B cell (primary cell): ENCODE measurements around the gene LAMB1. TPM values are rescaled to one million over a fixed set of nuclear protein-coding genes. Genes with fewer than 3 reads are reported as not detected.

Source experiments
- ATAC-seq: fragments of 200-7000 bp; cut with Tn5 transposase; one replicate; pipeline ENCODE4 v1.10.0; 2021; ENCODE audit warnings: low read depth, mild to moderate bottlenecking, moderate number of reproducible peaks, moderate library complexity
- CTCF ChIA-PET: fragments of 350-600 bp; sonication (Branson Sonifier 250); formaldehyde crosslinking; loops from one replicate; lab custom pipeline; 2021; ENCODE audit warnings: antibody characterized with exemption, inconsistent platforms; lab: Charles Lee
- POLR2A ChIA-PET: fragments of 350-600 bp; sonication (Branson Sonifier 250); formaldehyde crosslinking; loops from one replicate; lab custom pipeline; 2021; ENCODE audit warnings: antibody characterized with exemption; lab: Charles Lee
- DNase-seq: peaks from one replicate; pipeline ENCODE4 v3.0.0; 2013
- H2AFZ ChIP-seq: 2 replicates; pipeline ENCODE4 v1.6.1; 2012; ENCODE audit warnings: mild to moderate bottlenecking, low read depth, low read length; ENCODE audit not compliant: insufficient read depth, poor library complexity, severe bottlenecking
- H3K27ac ChIP-seq, 2 donors: 1 replicate in 1 of 2; 2 replicates in 1 of 2; pipeline ENCODE4 v1.5.1; 2012 to 2013; ENCODE audit warnings: low read length in 2 of 2, mild to moderate bottlenecking in 2 of 2, moderate library complexity in 1 of 2
- H3K27me3 ChIP-seq, 4 experiments: fragments of 200-600 bp in 1 of 4; sonication (generic) in 1 of 4; replicated peaks in 1 of 4; 1 replicate in 2 of 4; 2 replicates in 2 of 4; pipeline versions ENCODE4 v1.6.1 to v1.7.0; 2013 to 2016; ENCODE audit warnings: low read length in 3 of 4, mild to moderate bottlenecking in 2 of 4, mixed read lengths in 1 of 4, moderate library complexity in 1 of 4; ENCODE audit not compliant: insufficient read depth in 4 of 4, control insufficient read depth in 3 of 4; ENCODE audit errors: control extremely low read depth in 1 of 4
- H3K36me3 ChIP-seq, 2 experiments: replicated peaks in 1 of 2; 1 replicate in 1 of 2; 2 replicates in 1 of 2; pipeline versions ENCODE4 v1.6.1 to v1.7.1; 2013; ENCODE audit warnings: low read length in 1 of 2; ENCODE audit not compliant: insufficient read depth in 2 of 2, control insufficient read depth in 1 of 2; ENCODE audit errors: control extremely low read depth in 1 of 2, extremely low read depth in 1 of 2
- H3K4me1 ChIP-seq, 2 donors: fragments of 200-600 bp in 1 of 2; sonication (generic) in 1 of 2; 1 replicate in 1 of 2; 2 replicates in 1 of 2; pipeline versions ENCODE4 v1.5.1 to v1.6.1; 2013 to 2017; ENCODE audit warnings: low read length in 2 of 2; ENCODE audit not compliant: control insufficient read depth in 2 of 2, insufficient read depth in 2 of 2
- H3K4me2 ChIP-seq: replicated peaks from 2 replicates; pipeline ENCODE3; 2012; ENCODE audit warnings: mild to moderate bottlenecking, low read depth, low read length; ENCODE audit not compliant: poor library complexity, severe bottlenecking
- H3K4me3 ChIP-seq, 5 experiments: fragments of 200-600 bp in 1 of 5; sonication (generic) in 1 of 5; 1 replicate in 3 of 5; 2 replicates in 2 of 5; pipeline versions ENCODE4 v1.5.1 to v1.7.0; 2011 to 2016; ENCODE audit warnings: low read length in 4 of 5, mild to moderate bottlenecking in 4 of 5, low read depth in 2 of 5, control low read depth in 1 of 5, moderate library complexity in 1 of 5; ENCODE audit not compliant: insufficient read depth in 1 of 5; ENCODE audit errors: control extremely low read depth in 1 of 5, extremely low read depth in 1 of 5
- H3K79me2 ChIP-seq: fragments of 200-600 bp; sonication (generic); one replicate; pipeline ENCODE4 v1.6.0; 2016; ENCODE audit warnings: low read length; ENCODE audit not compliant: control insufficient read depth, insufficient read depth
- H3K9ac ChIP-seq: fragments of 200-600 bp; sonication (generic); 2 replicates; pipeline ENCODE4 v1.6.1; 2017; ENCODE audit warnings: mild to moderate bottlenecking, low read length, moderate library complexity
- H3K9me3 ChIP-seq, 3 donors: one replicate each; pipeline versions ENCODE4 v1.6.1 to v1.7.1; 2013; ENCODE audit warnings: low read length in 2 of 3; ENCODE audit not compliant: control insufficient read depth in 2 of 3, insufficient read depth in 1 of 3; ENCODE audit errors: control extremely low read depth in 1 of 3
- H4K20me1 ChIP-seq: 2 replicates; pipeline ENCODE4 v1.6.0; 2012; ENCODE audit warnings: mild to moderate bottlenecking, low read length; ENCODE audit not compliant: insufficient read depth, control insufficient read depth, poor library complexity, severe bottlenecking
- H3K27ac Mint-ChIP-seq: one replicate; pipeline ENCODE4 v1.8.0; 2021; ENCODE audit warnings: mixed read lengths
- H3K27me3 Mint-ChIP-seq: one replicate; pipeline ENCODE4 v1.8.0; 2021; ENCODE audit warnings: mixed read lengths
- H3K4me1 Mint-ChIP-seq: one replicate; pipeline ENCODE4 v1.8.0; 2021; ENCODE audit warnings: mixed read lengths
- H3K4me3 Mint-ChIP-seq: one replicate; pipeline ENCODE4 v1.8.0; 2021; ENCODE audit warnings: mixed read lengths
- H3K9me3 Mint-ChIP-seq: one replicate; pipeline ENCODE4 v1.8.0; 2022; ENCODE audit warnings: mixed read lengths; ENCODE audit not compliant: insufficient read depth
- CTCF ChIP-seq: fragments of 200-600 bp; IDR thresholded peaks from one replicate; pipeline ENCODE4 v1.8.0; 2022; ENCODE audit warnings: antibody characterized with exemption, mild to moderate bottlenecking
- EZH2 ChIP-seq: IDR thresholded peaks from 2 replicates; pipeline ENCODE4 v1.6.1; 2012; ENCODE audit warnings: borderline replicate concordance, low read depth, mild to moderate bottlenecking, moderate library complexity, low read length; ENCODE audit not compliant: insufficient read depth, poor library complexity, severe bottlenecking
- WGBS: methylation state at CpG from one replicate; pipeline ENCODE4 v1.1.5; 2013; ENCODE audit warnings: missing lambda C conversion rate; ENCODE audit not compliant: insufficient coverage; 5-methylcytosine and 5-hydroxymethylcytosine counted together
- intact Hi-C: fragments of 100-400 bp; cut with micrococcal nuclease; formaldehyde crosslinking; loops from one replicate; pipeline ENCODE4 v1.10.0; 2022
- polyA plus RNA-seq: library from polyadenylated mRNA; depleted of rRNA; stranded (reverse); fragments of >200 nt; gene quantifications from 2 replicates; pipeline ENCODE4 v1.2.3, GENCODE V29; 2012
- total RNA-seq, 2 donors: library from RNA; stranded (reverse); fragments of 120-200 nt in 1 of 2; gene quantifications; 1 replicate in 1 of 2; 2 replicates in 1 of 2; pipeline versions ENCODE4 v1.2.3 to v1.2.4, GENCODE V29; 2013 to 2022

The LAMB1 gene
- total and polyA plus RNA-seq, 2 donors (not counting 1 experiment from before 2014, with no cell fraction given) = not detected

- Histone ChIP-seq H3K79me2 (no peaks in the 10 kb centered on the region), H3K9me3 (peaks cover 0 to 6% (median 0%) of the 10 kb centered on the region in 3 donors), H3K4me1 (peaks cover 21 to 30% of the 10 kb centered on the region in 2 donors), H3K36me3 (no peaks in the 10 kb centered on the region), H3K27me3 (peaks cover 0 to 55% (median 27%) of the 10 kb centered on the region in 4 experiments), H3K4me2 (no peak overlapping the region), H3K4me3 (no peak overlapping the region), H3K9ac (no peak overlapping the region), H3K27ac (no peak overlapping the region), H4K20me1 (no peaks in the 10 kb centered on the region), H2AFZ (no peak overlapping the region)
- CTCF ChIA-PET = interaction anchor here (0.5 kb wide), 1 partner anchor 134 kb away, joined by 5 read pairs; no protein-coding TSS in a partner anchor
- no peaks in the 10 kb centered on the region for H3K9me3 Mint-ChIP-seq
- no peak overlapping the region for H3K27ac Mint-ChIP-seq
- peaks cover 19% of the 10 kb centered on the region for H3K4me1 Mint-ChIP-seq
- POLR2A ChIA-PET = no interaction called here
- 60% methylated on average over 1 of the region's 4 CpGs for WGBS
- TF ChIP-seq EZH2 (no peak), CTCF (no peak)
- H3K4me3 Mint-ChIP-seq = no peak overlapping the region
- intact Hi-C loops = no loop called here
- DNase-seq = no peak
- H3K27me3 Mint-ChIP-seq = peaks cover 70% of the 10 kb centered on the region
- ATAC-seq = no peak
These were observed 3.0 kb downstream of the LAMB1 start for GRCh38 chr7:107999779-108000560.
